Right lobe of liver (tissue), 6 donors: ENCODE data around the gene CAPRIN1. TPM values are rescaled to one million over a fixed set of nuclear protein-coding genes. Genes with fewer than 3 reads are reported as not detected.

Source experiments
- ATAC-seq, 4 donors: fragments of 200-7000 bp; cut with Tn5 transposase; one replicate each; pipeline ENCODE4 v1.9.1; 2020; ENCODE audit warnings: mild to moderate bottlenecking in 4 of 4, moderate library complexity in 4 of 4
- DNase-seq, 3 donors: peaks; one replicate each; pipeline ENCODE4 v3.0.0-alpha.2; 2020
- H3K27ac ChIP-seq, 3 donors: fragments of 200-600 bp; one replicate each; pipeline ENCODE4 v1.8.0; 2022
- H3K27me3 ChIP-seq, 2 donors: fragments of 200-600 bp; one replicate each; pipeline ENCODE4 v1.8.0; 2022
- H3K36me3 ChIP-seq, 4 donors: fragments of 200-600 bp; sonication (generic) in 1 of 4; one replicate each; pipeline versions ENCODE4 v1.5.1 to v1.8.0; 2017 to 2022; ENCODE audit warnings: control low read depth in 1 of 4
- H3K4me1 ChIP-seq, 4 donors: fragments of 200-600 bp; sonication (generic) in 1 of 4; one replicate each; pipeline versions ENCODE4 v1.5.1 to v1.8.0; 2017 to 2022; ENCODE audit warnings: control low read depth in 1 of 4
- H3K4me3 ChIP-seq, 3 donors: fragments of 200-600 bp; one replicate each; pipeline ENCODE4 v1.8.0; 2022
- H3K9me3 ChIP-seq, 4 donors: fragments of 200-600 bp; sonication (generic) in 1 of 4; one replicate each; pipeline versions ENCODE4 v1.5.1 to v1.8.0; 2017 to 2022; ENCODE audit warnings: control low read depth in 1 of 4
- POLR2A ChIP-seq: fragments of 450-650 bp; IDR thresholded peaks from one replicate; pipeline ENCODE4 v1.6.1; 2017; ENCODE audit warnings: antibody characterized with exemption, mild to moderate bottlenecking
- WGBS: methylation state at CpG from one replicate; pipeline ENCODE4 v1.1.6; 2018; ENCODE audit warnings: low coverage, low lambda C conversion rate; ENCODE audit not compliant: insufficient coverage; ENCODE audit errors: missing lambda C conversion rate; 5-methylcytosine and 5-hydroxymethylcytosine counted together
- intact Hi-C, 2 donors: fragments of 100-400 bp; cut with DNase I; formaldehyde crosslinking; loops; one replicate each; pipeline versions ENCODE4 v1.11.2 to v1.14.1; 2022
- total RNA-seq, 6 experiments: library from RNA; depleted of rRNA in 2 of 6; stranded (reverse); fragments of >200 nt in 2 of 6; fragmentation: NEBNext Ultra II Directional in 3 of 6; extraction: Animal tissue kit (Norgen Biotek cat#: 25700) in 3 of 6; gene quantifications; one replicate each; pipeline versions ENCODE4 v1.1.0 to v1.2.4, GENCODE V29; 2016 to 2023
- TF ChIP-seq, protein P1 (sequence below), 4 donors: fragments of 200-600 bp in 3 of 4; fragments of 450-650 bp in 1 of 4; IDR thresholded peaks; one replicate each; pipeline versions ENCODE4 v1.5.1 to v1.8.0; 2016 to 2022; ENCODE audit warnings: antibody characterized with exemption in 4 of 4, mild to moderate bottlenecking in 2 of 4
- donor health status: DM: no; HTN: yes; CAD: no.
- donor health status: DM: no; HTN: no; CAD: no.
- donor health status: DM: no; HTN: no; CAD: no.
- donor health status: DM: no; HTN: yes; CAD: no.
- donor health status: DM: no; HTN: yes; CAD: no.

Gene CAPRIN1
- total RNA-seq, 6 experiments from 2014 or later, result 60.0 to 87.6 (median 71.2) TPM

DNA sequence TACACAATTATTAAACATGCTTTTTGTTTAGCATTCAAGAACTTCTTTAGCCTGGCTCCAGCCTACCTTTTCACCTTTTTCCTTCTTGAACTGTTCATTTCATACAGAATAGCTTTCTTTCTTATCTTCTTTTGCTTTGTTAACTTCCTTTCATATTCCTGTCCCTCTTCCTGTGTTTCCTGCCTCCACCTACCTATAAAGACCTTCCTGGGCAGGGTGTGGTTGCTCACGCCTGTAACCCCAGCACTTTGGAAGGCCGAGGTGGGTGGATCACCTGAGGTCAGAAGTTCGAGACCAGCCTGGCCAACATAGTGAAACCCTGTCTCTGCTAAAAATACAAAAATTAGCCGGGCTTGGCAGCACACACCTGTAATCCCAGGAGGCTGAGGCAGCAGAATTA is 22.9 kb downstream of the CAPRIN1 start:
- DNase-seq (no peak), ATAC-seq (no peak)
- H3K27ac ChIP-seq, result no peak overlapping the region
- no peaks in the 10 kb centered on the region for H3K27me3 ChIP-seq
- H3K4me3 ChIP-seq, result no peak overlapping the region
- no peak for TF ChIP-seq POLR2A
- TF ChIP-seq, protein P1, sequence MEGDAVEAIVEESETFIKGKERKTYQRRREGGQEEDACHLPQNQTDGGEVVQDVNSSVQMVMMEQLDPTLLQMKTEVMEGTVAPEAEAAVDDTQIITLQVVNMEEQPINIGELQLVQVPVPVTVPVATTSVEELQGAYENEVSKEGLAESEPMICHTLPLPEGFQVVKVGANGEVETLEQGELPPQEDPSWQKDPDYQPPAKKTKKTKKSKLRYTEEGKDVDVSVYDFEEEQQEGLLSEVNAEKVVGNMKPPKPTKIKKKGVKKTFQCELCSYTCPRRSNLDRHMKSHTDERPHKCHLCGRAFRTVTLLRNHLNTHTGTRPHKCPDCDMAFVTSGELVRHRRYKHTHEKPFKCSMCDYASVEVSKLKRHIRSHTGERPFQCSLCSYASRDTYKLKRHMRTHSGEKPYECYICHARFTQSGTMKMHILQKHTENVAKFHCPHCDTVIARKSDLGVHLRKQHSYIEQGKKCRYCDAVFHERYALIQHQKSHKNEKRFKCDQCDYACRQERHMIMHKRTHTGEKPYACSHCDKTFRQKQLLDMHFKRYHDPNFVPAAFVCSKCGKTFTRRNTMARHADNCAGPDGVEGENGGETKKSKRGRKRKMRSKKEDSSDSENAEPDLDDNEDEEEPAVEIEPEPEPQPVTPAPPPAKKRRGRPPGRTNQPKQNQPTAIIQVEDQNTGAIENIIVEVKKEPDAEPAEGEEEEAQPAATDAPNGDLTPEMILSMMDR (IDR thresholded peaks at IDR 0.05), result no peak
- H3K4me1 ChIP-seq, result peaks cover 0 to 3% (median 0%) of the 10 kb centered on the region in 4 donors
- WGBS, result 70% methylated on average over 4 of the region's 4 CpGs
- H3K9me3 ChIP-seq, result no peaks in the 10 kb centered on the region
- H3K36me3 ChIP-seq, result peaks cover 7 to 73% (median 34%) of the 10 kb centered on the region in 4 donors
- intact Hi-C loops, result no loop called here

DNA sequence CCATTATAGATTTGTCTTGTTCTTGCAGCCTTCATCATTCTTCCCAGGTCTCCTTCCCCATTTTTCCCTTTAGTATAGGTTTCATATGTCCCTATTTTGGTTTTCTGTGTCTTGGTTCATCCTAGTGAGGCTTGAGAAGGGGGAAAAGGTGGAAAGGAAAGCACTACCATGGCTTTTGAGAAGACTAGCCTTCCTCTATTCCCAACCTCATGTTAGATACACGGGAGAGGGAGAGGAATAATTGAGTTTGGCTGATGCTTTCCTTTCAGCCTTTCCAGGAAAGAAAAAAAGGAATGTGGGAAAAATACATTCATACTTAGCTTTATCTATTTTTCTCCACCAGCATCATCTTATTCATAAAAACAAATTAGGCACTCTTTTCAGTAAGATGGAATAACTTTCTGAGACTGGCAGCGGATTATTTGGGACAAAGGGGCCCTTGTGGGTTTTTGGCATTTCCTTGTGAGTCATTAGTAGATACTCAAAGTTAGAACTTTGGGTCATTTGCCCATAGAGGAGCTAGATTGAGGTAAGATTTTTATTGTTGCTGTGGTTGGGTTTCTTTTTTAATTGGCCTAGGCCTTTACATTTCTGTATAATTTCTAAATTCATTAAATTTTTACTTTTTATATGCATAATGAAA is 23.8 kb downstream of the CAPRIN1 start:
- no peak overlapping the region for H3K27ac ChIP-seq
- H3K36me3 ChIP-seq, result peaks cover 8 to 82% (median 39%) of the 10 kb centered on the region in 4 donors
- ATAC-seq (no peak), DNase-seq (no peak)
- H3K27me3 ChIP-seq, result no peaks in the 10 kb centered on the region
- intact Hi-C loops, result no loop called here
- no peaks in the 10 kb centered on the region for H3K4me1 ChIP-seq
- H3K4me3 ChIP-seq, result no peak overlapping the region
- no peaks in the 10 kb centered on the region for H3K9me3 ChIP-seq
- TF ChIP-seq, protein P1 (IDR thresholded peaks at IDR 0.05), result no peak
- TF ChIP-seq POLR2A, result no peak
- WGBS, result 65% methylated on average over 2 of the region's 2 CpGs

DNA sequence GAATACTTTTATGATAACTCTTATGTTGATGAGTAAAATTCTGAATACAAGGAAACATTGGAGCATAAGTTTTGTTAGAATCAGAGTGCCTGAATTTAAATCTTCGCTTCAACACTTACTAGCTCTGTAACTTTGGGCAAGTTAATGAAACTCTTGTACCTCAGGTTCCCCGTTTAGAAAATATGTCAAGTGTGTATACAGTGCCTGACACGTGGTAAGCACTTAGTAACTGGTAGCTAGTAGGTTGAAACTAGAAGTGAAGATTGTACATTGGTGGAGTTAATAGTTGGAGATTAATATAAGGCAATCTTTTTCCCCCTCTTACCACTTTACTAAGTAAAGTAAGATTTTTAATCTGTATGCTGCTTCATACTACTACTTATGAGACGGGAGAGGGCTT is 29.1 kb downstream of the CAPRIN1 start:
- no peak for DNase-seq
- no peak for ATAC-seq
- no peaks in the 10 kb centered on the region for H3K9me3 ChIP-seq
- H3K4me3 ChIP-seq, result no peak overlapping the region
- no peaks in the 10 kb centered on the region for H3K4me1 ChIP-seq
- 79% methylated on average over 4 of the region's 4 CpGs for WGBS
- H3K27me3 ChIP-seq, result no peaks in the 10 kb centered on the region
- no peak overlapping the region for H3K27ac ChIP-seq
- intact Hi-C loops, result no loop called here
- H3K36me3 ChIP-seq, result peaks cover 17 to 99% (median 59%) of the 10 kb centered on the region in 4 donors
- no peak for TF ChIP-seq POLR2A
- TF ChIP-seq, protein P1 (IDR thresholded peaks at IDR 0.05), result no peak

DNA sequence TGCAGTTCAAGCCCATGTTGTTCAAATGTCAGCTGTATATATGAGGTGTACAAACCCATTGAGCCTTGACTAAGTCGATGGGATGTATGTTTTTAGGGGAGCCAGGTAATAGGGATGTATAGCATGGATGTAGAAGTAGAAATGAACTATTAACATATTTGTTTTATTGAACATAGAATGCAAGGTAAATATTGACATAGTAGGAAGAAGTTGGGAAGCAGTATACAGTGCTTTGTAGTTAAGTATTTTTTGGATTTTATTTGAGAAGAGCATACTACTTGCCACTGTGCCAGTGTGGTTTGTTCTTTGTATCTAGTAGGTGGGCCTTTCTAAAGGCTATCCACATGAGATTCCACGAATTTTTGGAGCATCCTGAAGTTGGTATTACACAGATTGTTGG is 33.1 kb downstream of the CAPRIN1 start:
- TF ChIP-seq POLR2A, result no peak
- TF ChIP-seq, protein P1 (IDR thresholded peaks at IDR 0.05), result no peak
- no peak for DNase-seq
- no peaks in the 10 kb centered on the region for H3K27me3 ChIP-seq
- no peak overlapping the region for H3K4me3 ChIP-seq
- intact Hi-C loops, result no loop called here
- no peaks in the 10 kb centered on the region for H3K4me1 ChIP-seq
- ATAC-seq, result no peak
- WGBS, result 86% methylated on average over 2 of the region's 2 CpGs
- H3K9me3 ChIP-seq, result no peaks in the 10 kb centered on the region
- H3K27ac ChIP-seq, result no peak overlapping the region
- peaks cover 18 to 94% (median 63%) of the 10 kb centered on the region in 4 donors for H3K36me3 ChIP-seq
